Activated CD8-positive, alpha-beta memory T cell treated with anti-CD3 and anti-CD28 coated beads for 4 hours (primary cell): Measurements from ENCODE around the gene PRKN.
"Not testable (repeated sequence)": the region's sequence is repeated elsewhere in the genome, so short reads cannot be mapped to it uniquely, and the experiment has no call there.

Source experiments
- DNase-seq, 2 donors: peaks; one replicate each; pipeline ENCODE4 v3.0.0-alpha.2; 2020; ENCODE audit warnings: low read depth in 2 of 2

The PRKN gene

GRCh38 chr6:162450358-162450757 lies 277.2 kb downstream of the PRKN start:
- no peak for DNase-seq

GRCh38 chr6:162448294-162448693 lies 279.3 kb downstream of the PRKN start:
- DNase-seq: no peak

- DNase-seq: no peak
Measured at GRCh38 chr6:162443101-162443500, 284.5 kb downstream of the PRKN start.

GRCh38 chr6:162442687-162443086 lies 284.9 kb downstream of the PRKN start:
- no peak for DNase-seq

- DNase-seq: no peak
Measured at GRCh38 chr6:162441991-162442390, 285.6 kb downstream of the PRKN start.

GRCh38 chr6:162438980-162439379 lies 288.6 kb downstream of the PRKN start:
- DNase-seq: no peak

GRCh38 chr6:162435071-162435470 lies 292.5 kb downstream of the PRKN start:
- no peak for DNase-seq

GRCh38 chr6:162421004-162421403 lies 306.6 kb downstream of the PRKN start:
- DNase-seq: no peak

GRCh38 chr6:162416831-162417537 lies 310.6 kb downstream of the PRKN start:
- DNase-seq: no peak

- DNase-seq: no peak
Measured at GRCh38 chr6:162416307-162416706, 311.3 kb downstream of the PRKN start.

GRCh38 chr6:162409741-162410691 lies 317.6 kb downstream of the PRKN start:
- DNase-seq: no peak

GRCh38 chr6:162408826-162409535 lies 318.6 kb downstream of the PRKN start:
- no peak for DNase-seq

GRCh38 chr6:162404951-162405350 lies 322.6 kb downstream of the PRKN start:
- DNase-seq: no peak

GRCh38 chr6:162403031-162403430 lies 324.5 kb downstream of the PRKN start:
- no peak for DNase-seq

GRCh38 chr6:162395181-162395580 lies 332.4 kb downstream of the PRKN start:
- no peak for DNase-seq

GRCh38 chr6:162390961-162391811 lies 336.4 kb downstream of the PRKN start:
- not testable (repeated sequence) for DNase-seq

- no peak for DNase-seq
Measured at GRCh38 chr6:162389343-162390085, 338.1 kb downstream of the PRKN start.

GRCh38 chr6:162388383-162388777 lies 339.2 kb downstream of the PRKN start:
- no peak for DNase-seq

GRCh38 chr6:162387718-162388382 lies 339.7 kb downstream of the PRKN start:
- no peak for DNase-seq

GRCh38 chr6:162385980-162386379 lies 341.6 kb downstream of the PRKN start:
- DNase-seq: no peak
